GM10266 (cell line): ENCODE results near the gene QPCTL.

Experiments
- DNase-seq: peaks from one replicate; pipeline ENCODE4 v3.0.0; 2012; ENCODE audit errors: extremely low spot score
- TF ChIP-seq, protein P1 (sequence below): IDR thresholded peaks from 2 replicates; pipeline ENCODE4 v1.5.1; 2012; ENCODE audit warnings: mild to moderate bottlenecking, low read depth; ENCODE audit not compliant: control insufficient read depth, insufficient read depth; ENCODE audit errors: missing control alignments

Gene QPCTL

DNA sequence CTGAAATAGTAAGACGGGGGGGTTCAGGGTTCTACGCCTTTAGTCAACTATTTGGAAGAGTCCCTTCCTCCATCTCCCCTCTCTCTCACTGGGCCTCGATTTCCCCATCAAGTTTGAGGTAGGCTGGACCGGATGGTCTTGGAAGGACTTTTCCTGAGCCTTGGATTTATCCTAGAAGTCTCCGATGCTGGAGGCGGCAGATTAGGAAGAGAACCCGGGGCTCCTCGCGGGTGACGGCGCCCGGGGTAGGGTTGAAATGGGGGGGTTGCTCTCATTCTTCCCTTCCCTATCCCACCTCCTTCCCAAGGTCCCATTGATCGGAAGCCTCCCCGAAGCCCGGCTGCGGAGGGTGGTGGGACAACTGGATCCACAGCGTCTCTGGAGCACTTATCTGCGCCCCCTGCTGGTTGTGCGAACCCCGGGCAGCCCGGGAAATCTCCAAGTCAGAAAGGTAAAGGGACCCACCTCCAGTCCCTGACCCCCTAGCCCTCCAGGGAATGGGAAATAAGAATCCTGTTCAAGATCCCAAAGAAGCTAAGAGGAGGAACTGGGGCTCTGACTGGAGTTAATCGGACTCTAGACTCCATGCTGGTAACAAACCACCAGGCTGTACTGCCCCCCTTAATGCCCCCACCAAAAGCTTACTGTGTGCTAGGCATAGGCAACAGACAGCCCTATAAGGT lies 781 bp downstream of the QPCTL start:
- TF ChIP-seq, protein P1, sequence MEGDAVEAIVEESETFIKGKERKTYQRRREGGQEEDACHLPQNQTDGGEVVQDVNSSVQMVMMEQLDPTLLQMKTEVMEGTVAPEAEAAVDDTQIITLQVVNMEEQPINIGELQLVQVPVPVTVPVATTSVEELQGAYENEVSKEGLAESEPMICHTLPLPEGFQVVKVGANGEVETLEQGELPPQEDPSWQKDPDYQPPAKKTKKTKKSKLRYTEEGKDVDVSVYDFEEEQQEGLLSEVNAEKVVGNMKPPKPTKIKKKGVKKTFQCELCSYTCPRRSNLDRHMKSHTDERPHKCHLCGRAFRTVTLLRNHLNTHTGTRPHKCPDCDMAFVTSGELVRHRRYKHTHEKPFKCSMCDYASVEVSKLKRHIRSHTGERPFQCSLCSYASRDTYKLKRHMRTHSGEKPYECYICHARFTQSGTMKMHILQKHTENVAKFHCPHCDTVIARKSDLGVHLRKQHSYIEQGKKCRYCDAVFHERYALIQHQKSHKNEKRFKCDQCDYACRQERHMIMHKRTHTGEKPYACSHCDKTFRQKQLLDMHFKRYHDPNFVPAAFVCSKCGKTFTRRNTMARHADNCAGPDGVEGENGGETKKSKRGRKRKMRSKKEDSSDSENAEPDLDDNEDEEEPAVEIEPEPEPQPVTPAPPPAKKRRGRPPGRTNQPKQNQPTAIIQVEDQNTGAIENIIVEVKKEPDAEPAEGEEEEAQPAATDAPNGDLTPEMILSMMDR: peak; percentile 90
- DNase-seq: peak; percentile 67

DNA sequence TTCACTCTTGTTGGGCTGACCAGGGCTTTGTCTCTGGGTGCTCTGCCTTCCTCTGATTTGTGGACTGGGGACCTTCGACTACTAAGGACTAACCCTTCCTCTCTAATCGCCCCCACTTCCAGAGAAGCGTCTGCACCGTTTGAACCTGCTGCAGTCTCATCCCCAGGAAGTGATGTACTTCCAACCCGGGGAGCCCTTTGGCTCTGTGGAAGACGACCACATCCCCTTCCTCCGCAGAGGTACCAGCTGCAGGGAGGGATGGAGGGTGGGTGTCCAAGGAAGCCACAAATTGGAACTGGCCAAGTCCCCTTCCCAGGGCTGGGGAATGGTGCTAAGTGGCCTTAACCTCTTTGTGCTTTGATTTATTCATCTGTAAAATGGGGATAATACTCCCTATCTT lies 9.2 kb downstream of the QPCTL start:
- DNase-seq: no peak
- TF ChIP-seq, protein P1: no peak

DNA sequence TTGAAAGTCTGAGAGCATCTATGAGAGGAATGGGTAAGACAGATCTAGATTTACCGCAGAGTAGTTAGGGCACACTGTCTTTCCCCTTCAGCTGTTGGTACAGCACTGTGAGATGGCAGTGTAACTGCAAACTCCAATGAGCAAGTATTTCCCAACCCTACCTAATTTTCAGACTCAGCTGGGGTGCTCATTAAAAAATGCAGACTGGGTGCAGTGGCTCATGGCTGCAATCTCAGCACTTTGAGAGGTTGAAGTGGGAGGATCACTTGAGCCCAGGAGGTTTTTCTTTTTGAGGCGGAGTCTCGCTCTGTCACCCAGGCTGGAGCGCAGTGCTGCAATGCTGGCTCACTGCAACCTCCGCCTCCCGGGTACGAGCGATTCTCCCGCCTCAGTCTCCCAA lies 12.6 kb downstream of the QPCTL start:
- TF ChIP-seq, protein P1: no peak
- no peak for DNase-seq

DNA sequence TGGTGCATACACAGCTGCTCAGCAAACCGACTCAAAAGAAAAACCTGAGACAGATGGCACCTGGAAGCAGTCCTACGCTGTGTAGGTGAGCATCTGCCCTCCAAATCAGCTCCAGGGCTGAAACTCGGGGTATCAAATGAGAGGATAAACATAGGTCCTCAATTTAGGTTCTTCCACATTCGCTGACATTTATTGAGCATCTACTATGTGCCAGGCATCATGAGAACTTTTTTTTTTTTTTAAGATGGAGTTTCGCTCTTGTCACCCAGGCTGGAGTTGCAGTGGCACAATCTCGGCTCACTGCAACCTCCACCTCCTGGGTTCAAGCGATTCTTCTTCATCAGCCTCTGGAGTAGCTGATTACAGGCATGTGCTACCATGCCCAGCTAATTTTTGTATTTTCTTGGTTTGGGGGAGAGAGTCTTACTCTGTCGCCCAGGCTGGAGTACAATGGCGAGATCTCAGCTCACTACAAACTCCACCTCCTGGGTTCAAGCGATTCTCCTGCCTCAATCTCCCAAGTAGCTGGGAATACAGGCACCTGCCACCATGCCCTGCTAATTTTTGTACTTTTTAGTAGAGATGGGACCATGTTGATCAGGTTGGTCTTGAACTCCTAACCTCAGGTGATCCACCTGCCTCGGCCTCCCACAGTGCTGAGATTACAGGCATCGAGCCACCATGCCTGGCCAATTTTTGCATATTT lies 13.4 kb downstream of the QPCTL start:
- DNase-seq: no peak
- TF ChIP-seq, protein P1: no peak

DNA sequence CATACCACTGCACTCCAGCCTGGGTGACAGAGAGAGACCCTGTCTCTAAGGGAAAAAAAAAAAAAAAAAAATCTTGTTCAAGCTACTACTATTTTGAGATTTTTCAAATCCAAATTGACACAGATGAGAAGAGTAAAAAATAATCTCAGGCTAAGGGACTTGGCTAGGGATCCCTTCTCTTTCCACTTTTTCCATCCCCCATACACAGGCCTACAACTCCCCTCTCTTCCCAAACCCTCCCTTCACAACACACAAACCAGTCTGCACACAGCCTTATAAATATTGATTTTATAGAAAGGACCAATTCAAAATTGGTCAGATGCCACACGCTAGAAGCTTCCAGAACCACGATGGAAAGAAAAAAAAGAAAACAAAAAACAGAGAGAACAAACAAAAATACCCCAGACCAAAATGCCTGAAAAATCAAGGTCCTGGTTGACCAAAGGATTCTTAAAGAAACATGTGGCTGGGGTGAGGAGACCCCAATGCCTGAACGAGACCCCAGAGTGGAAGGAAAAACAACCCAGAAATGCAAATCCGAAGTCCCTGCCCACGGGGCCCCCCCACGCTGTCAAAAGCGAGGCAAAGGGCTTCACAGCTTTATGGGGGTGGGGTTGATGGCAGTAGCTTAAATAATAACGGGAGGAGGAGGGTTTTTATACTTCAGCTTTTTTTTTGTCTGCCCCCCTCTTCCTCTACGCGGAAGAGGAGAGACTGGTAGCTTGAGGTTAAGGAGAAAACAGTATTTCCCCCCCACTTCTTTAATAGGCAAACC lies 18.1 kb downstream of the QPCTL start:
- DNase-seq: no peak
- TF ChIP-seq, protein P1: no peak

DNA sequence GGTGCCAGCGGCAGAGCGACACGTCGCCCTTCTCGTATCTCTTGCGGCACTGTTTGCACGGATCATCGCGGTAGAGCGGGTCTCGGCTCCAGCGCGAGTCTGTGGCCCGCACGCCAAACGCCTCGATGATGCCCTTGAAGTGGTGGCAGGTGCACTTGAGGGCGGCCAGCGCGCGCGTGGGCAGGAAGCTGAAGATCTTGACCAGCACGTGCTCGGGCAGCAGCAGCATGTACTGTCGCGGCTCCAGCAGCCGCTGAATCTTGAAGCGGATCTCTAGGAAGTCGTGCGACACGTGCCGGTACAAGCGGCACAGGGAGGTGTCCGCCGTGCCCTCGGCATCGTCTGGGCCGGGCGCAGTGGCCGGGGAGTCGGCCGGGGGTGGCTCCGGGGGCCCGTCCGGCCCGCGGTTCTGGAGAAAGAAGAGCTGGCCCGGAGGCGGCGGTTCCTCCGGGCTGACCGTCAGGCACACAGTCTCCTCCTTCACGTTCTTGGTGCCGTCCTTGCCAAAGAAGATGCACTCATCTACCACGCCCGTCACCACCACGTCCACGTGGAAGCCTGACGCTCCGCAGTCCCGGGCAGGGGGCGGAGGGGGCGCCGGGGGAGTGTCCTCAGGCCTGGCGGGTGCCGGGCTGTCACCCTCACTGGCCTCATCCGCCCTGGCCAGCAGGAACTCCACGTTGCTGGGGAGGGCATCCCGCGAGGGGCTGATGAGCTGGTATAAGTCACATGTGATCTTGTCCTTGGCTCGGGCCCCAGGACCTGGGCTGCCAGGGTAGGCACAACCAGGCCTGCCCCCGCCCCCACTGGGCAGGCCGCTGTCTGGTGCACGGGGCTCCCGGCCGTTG lies 19.6 kb downstream of the QPCTL start:
- DNase-seq: no peak
- TF ChIP-seq, protein P1: no peak
